HG02678 (cell line): ENCODE measurements around the gene DHX32.
A peak's percentile ranks its signal among the peaks of the same experiment; 100 is the strongest.
"Not testable (repeated sequence)": the region's sequence is repeated elsewhere in the genome, so short reads cannot be mapped to it uniquely, and the experiment has no call there.

ENCODE experiments used
- ATAC-seq: cut with Tn5 transposase; IDR thresholded peaks from one replicate; pipeline ENCODE4 v1.9.1; 2021; ENCODE audit warnings: mild to moderate bottlenecking, moderate library complexity; ENCODE audit not compliant: unreplicated experiment

DHX32 gene

DNA sequence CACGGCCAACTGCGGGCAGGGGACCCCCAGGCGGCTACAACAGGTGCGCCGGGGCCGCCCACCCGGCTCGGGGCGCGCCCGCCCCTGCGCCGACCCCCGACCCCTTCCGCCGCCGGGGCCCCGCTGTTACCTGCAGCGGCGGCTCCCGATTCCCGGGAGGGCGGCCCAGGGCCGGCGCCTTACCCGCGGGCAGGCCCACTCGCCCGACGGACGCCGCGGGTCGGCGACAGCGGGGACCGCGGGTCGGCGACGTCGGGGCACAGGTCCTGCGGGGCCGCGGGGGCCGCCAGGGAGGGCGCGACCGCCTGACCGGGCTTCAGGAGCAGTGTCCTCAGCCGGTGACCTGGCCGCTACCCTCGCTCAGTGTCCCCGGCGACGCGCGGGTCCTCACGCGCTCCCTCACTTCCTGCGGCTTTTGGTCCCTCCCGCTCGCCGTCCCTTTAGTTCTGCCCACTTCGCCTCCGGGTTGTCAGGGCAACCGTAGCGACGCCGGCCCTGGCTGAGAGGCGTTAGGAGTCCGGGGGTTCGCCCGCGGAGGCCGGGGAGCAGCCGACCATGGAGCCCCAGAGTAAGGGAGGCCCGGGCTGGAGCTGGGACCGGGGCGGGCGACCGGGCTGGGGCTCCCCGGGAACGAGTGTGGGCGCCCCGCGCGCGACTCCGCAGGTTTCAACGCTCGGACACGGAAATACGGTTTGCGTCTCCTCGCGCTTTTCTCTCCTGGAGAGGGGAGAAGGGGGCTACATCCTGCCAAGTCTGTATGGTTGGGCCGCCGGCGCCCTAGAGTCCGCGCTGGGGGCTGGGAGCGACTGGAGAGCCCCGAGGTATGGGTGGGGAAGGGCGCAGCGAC lies 15.2 kb upstream of the DHX32 start, which contains the start of gene FANK1:
FANK1 (plus strand) TSS at position 477 of the 847 bp plus-strand sequence; CDS start at position 556, 79 bp downstream.
- peak; percentile 85 for ATAC-seq

GRCh38 chr10:125895130-125896087 lies 14.3 kb upstream of the DHX32 start:
- peak; percentile 57 for ATAC-seq

DNA sequence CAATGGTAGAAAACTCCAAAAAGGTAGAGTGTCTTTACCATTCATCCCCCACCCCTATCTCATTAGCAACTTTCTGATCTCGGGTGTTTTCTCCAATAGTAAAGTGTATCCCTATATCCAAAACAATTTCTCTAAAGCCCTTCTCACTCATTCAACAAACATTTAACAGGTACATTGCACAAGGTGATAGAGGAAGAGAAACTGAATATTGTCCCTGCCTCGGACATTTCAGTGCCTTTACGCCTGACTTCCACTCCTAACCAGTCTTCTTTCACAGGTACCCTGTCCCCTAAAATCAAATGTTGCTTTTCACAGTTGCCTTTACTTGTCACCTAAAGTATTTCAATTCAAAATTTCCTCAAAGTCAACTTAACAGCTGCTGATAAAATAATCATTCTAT lies 13.1 kb upstream of the DHX32 start:
- ATAC-seq, result not testable (repeated sequence)

DNA sequence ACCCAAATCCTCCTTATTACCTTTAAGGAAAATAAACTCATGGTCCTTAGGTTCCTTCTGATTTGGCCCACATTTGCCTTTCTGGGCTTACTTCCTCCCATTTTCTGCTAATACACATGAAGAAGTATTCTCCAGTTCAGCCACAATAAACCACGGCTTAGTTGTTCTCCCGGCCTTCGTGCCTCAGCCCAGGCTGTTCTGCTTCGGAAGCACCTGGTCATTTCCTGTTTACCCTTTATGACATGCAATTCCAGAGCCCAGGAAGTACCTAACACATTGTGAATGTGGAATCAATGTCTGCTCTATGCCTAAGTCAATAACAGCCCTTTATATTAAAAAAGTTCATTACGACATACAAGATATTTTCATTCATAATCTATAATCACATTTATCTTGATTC lies 11.3 kb upstream of the DHX32 start:
- not testable (repeated sequence) for ATAC-seq

- ATAC-seq, result not testable (repeated sequence)
These were observed 8.3 kb upstream of the DHX32 start for GRCh38 chr10:125889441-125889840.

- ATAC-seq, result no peak
These were observed 5.9 kb upstream of the DHX32 start for GRCh38 chr10:125886914-125887512.

GRCh38 chr10:125883211-125883610 lies 2.1 kb upstream of the DHX32 start:
- no peak for ATAC-seq

GRCh38 chr10:125882596-125882995 lies 1.5 kb upstream of the DHX32 start:
- no peak for ATAC-seq

DNA sequence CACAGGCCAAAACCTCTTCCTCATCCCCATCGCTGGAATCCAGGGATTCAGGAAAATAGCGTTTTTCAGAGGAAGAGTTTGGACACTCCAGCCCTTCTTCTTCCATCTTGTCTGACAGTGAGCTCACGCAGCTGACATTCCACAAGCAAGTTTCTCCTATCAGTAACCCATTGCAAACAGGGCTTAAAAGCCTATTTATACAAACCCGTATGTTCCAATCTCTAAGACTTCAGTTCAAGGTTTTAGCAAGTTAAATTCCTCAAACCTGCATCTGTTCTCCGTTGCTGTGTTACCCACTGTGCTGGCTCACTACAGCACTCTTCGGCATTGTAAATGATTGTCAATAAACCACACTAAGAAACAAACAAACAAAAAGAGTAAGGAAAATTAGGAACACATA lies 373 bp downstream of the DHX32 start:
- no peak for ATAC-seq

GRCh38 chr10:125878957-125879835 lies 1.9 kb downstream of the DHX32 start:
- ATAC-seq, result no peak

GRCh38 chr10:125871338-125871737 lies 9.8 kb downstream of the DHX32 start:
- no peak for ATAC-seq

DNA sequence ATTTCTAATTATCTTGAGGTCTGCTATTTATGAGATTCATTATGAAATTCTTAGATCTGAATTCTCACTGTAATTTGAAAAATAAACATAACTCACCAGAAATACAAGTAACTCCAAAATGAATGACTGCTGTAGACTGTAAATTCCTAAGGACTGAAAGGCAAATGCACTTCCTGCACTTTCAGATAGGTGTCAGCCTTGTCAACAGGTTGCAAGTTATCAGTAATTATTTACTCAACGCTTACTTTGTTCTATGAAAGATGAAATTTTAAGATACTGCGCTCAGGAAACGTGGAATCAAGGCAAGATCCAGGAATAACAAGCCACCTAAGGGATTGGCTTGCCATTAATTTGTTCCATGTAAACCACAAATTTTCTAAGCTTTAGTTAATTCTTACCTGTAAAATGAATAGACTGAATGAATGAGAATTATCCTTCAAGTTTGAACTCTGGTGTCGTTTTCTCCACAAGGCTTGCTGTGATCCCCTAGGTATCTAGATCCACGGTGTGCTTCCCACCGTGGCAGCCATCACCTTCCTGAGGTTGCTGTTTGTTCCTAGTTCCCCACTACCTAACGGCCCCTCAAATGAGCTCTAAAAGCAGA lies 12.6 kb downstream of the DHX32 start:
- peak; percentile 62 for ATAC-seq

- no peak for ATAC-seq
These were observed 14.6 kb downstream of the DHX32 start for GRCh38 chr10:125866421-125867029.

- ATAC-seq, result no peak
These were observed 16.0 kb downstream of the DHX32 start for GRCh38 chr10:125865120-125865519.

DNA sequence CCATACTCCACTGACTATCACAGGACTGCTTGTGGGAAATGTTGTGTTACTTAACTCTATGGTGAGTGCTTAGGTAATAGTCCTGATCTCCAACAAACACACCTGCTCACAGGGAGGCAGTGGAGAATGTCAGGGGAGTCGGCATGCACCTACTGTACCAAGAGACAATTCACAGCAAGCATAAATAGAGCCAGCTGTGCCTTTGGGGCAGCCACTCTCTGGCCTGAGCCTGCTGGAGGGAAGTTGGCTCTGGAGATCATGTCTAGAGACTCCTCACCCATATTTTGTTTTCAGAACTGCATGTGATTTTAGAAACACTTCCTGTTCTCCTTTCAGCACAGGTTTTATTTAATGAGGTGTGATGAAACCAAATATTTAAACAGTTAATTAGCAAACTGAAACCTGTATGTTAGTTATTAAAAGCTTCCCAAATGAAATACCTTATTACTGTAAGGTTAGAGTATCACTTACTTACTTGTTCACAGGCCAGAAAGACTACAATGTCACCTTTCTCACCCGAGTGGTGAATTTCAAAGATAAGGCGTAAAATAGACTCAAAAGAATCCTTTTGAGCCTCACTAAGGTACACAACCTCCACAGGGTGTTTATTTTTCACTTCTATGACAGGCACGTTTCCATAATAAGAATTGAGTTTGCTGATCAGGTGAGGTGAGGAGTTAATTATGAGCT lies 21.8 kb downstream of the DHX32 start:
- no peak for ATAC-seq

DNA sequence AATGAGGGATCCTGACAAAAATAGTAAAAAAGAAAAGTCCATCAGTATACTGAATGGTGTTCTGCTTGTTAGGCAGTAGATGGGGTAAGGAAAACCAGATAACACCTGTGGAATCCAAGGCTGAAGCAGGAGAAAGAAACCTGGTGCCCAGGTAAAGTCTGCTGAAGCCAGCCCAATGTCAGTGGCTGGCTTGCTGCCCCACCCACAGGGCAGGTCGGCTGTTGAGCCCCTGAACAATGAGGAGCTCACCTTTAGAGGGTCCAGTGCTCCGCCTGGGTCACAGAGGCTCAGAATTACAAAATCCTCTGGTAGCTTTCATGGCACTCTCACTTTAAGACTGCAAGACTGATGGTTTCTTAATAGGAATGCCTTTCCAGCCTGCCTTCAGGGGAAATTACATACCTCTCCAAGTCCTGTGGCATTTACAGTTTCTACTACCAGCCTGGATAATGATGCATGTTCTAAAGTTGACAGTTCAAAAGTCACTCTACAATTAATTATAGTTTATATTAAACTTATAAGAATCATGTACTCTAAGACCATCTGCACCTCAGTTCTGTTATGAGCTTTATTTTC lies 23.8 kb downstream of the DHX32 start:
- no peak for ATAC-seq

DNA sequence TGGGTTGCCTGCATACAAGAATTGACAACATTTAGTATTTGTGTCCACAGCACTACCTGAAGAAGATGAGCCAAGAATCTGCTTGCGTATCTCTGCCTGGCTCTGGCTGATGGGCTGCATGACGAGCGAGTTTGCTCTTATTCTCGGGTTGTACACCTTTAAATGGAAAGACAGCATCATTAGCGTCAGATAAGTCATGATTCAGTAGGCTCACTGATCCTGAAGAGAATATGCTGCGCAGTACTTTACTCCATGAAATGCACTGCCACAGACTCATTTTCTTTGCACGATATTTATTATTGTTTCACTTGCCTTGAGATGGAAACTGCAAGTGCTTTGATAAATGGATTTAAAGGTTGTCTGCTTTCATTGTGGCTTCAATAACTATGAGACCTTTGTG lies 28.6 kb downstream of the DHX32 start:
- ATAC-seq, result no peak
